Endothelial cell (in vitro differentiated cells): ENCODE data around the gene RNF121. TPM values are rescaled to one million over a fixed set of nuclear protein-coding genes. Genes with fewer than 3 reads are reported as not detected.

Source experiments
- DNase-seq: peaks from one replicate; pipeline ENCODE4 v3.0.0; 2021; ENCODE audit warnings: low spot score
- H3K27ac Mint-ChIP-seq: one replicate; pipeline ENCODE4 v1.8.0; 2021; ENCODE audit warnings: mixed read lengths, inconsistent platforms; ENCODE audit not compliant: unreplicated experiment
- H3K27me3 Mint-ChIP-seq: one replicate; pipeline ENCODE4 v1.8.0; 2021; ENCODE audit warnings: mild to moderate bottlenecking, moderate library complexity, mixed read lengths, inconsistent platforms; ENCODE audit not compliant: unreplicated experiment
- H3K36me3 Mint-ChIP-seq: one replicate; pipeline ENCODE4 v1.8.0; 2021; ENCODE audit warnings: mild to moderate bottlenecking, low read depth, mixed read lengths, inconsistent platforms; ENCODE audit not compliant: unreplicated experiment
- H3K4me1 Mint-ChIP-seq: one replicate; pipeline ENCODE4 v1.8.0; 2021; ENCODE audit warnings: mild to moderate bottlenecking, mixed read lengths, inconsistent platforms; ENCODE audit not compliant: unreplicated experiment
- H3K4me3 Mint-ChIP-seq: one replicate; pipeline ENCODE4 v1.8.0; 2021; ENCODE audit warnings: mild to moderate bottlenecking, mixed read lengths, inconsistent platforms; ENCODE audit not compliant: unreplicated experiment
- H3K9me3 Mint-ChIP-seq: one replicate; pipeline ENCODE4 v1.8.0; 2021; ENCODE audit warnings: mixed read lengths, inconsistent platforms; ENCODE audit not compliant: unreplicated experiment
- total RNA-seq: library from RNA; stranded (reverse); fragmentation: NEBNext Ultra II Directional; extraction: Animal tissue kit (Norgen Biotek cat#: 25700); gene quantifications from one replicate; pipeline ENCODE4 v1.2.1, GENCODE V29; 2021; ENCODE audit not compliant: unreplicated experiment
- TF ChIP-seq, protein P1 (sequence below): fragments of 200-600 bp; sonication (generic); IDR thresholded peaks from one replicate; pipeline ENCODE4 v1.5.0; 2021; ENCODE audit warnings: antibody characterized with exemption; ENCODE audit not compliant: unreplicated experiment

RNF121 gene
- total RNA-seq, 1 donor from 2014 or later: 37.3 TPM

DNA sequence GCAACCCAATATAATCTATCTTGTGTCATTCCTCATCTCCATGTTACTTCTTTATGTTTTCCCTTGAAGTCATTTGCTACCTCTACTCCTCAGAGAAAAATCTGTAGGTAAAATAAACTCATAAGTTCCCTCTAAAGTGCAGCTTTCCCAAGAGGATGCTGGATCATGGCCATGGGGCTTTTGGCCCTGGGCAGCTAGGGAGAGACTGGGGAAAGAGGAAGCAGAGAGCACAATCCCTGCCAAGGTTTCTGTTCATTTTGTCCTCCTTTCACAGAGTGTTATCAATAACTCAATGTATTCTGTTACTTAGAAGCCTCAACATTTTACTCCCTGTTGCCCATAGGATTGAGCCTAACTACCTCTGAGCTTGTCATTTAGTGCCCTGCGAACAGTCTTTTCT is 9.0 kb downstream of the RNF121 start:
- H3K4me3 Mint-ChIP-seq: no peak overlapping the region
- no peak for DNase-seq
- no peaks in the 10 kb centered on the region for H3K4me1 Mint-ChIP-seq
- H3K36me3 Mint-ChIP-seq: no peaks in the 10 kb centered on the region
- H3K27me3 Mint-ChIP-seq: peaks cover 2% of the 10 kb centered on the region
- TF ChIP-seq, protein P1, sequence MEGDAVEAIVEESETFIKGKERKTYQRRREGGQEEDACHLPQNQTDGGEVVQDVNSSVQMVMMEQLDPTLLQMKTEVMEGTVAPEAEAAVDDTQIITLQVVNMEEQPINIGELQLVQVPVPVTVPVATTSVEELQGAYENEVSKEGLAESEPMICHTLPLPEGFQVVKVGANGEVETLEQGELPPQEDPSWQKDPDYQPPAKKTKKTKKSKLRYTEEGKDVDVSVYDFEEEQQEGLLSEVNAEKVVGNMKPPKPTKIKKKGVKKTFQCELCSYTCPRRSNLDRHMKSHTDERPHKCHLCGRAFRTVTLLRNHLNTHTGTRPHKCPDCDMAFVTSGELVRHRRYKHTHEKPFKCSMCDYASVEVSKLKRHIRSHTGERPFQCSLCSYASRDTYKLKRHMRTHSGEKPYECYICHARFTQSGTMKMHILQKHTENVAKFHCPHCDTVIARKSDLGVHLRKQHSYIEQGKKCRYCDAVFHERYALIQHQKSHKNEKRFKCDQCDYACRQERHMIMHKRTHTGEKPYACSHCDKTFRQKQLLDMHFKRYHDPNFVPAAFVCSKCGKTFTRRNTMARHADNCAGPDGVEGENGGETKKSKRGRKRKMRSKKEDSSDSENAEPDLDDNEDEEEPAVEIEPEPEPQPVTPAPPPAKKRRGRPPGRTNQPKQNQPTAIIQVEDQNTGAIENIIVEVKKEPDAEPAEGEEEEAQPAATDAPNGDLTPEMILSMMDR: no peak
- H3K9me3 Mint-ChIP-seq: no peaks in the 10 kb centered on the region
- H3K27ac Mint-ChIP-seq: no peak overlapping the region

DNA sequence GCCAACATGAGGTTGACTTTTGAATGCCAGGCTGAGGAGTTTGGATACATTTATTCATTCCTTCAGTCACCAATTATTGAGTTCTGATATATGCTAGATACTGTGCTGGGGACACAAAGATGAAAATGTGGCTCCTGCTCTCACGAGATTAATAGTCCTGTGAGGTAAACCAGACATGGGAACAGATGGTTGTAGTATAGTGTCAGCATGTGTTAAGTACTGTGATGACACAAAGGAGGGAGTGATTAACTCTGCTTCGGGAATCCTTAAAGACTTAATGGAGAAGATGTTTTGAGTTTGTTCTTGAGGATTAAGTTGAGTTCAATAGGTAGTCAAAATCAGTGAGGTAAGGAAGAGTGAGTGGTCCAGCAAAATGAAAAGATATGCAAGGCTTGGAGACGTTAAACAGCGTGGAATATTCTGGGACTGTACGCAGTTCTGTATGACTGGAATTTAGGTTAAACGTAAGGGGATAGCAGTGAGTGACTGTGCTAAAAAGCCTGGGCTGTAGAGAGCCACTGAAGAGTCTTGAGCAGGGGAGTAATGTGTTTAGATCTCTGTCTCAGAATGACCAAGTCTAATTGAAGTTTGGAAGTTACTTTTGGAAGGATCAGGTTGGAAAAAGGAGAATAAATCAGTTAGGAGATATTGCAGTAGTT is 11.8 kb downstream of the RNF121 start:
- peaks cover 2% of the 10 kb centered on the region for H3K27me3 Mint-ChIP-seq
- TF ChIP-seq, protein P1: no peak
- H3K27ac Mint-ChIP-seq: no peak overlapping the region
- no peaks in the 10 kb centered on the region for H3K9me3 Mint-ChIP-seq
- H3K4me1 Mint-ChIP-seq: no peaks in the 10 kb centered on the region
- H3K36me3 Mint-ChIP-seq: no peaks in the 10 kb centered on the region
- no peak for DNase-seq
- no peak overlapping the region for H3K4me3 Mint-ChIP-seq

DNA sequence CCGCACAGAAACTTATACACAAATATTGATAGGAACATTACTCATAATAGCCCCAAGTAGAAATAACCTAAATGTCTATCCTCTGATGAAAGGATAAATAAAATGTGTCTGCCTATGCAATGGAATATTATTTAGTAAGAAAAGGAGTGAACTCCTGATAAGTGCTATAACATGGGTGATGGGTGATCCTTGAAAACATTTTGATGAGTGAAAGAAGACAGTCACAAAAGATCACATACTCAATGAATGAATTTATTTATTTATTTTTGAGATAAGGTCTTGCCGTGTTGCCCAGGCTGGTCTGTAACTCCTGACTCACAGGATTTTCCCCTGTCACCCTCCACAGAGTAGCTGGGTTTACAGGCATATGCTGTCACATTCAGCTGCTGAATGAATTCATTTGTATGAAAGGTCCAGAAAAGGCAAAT is 17.3 kb downstream of the RNF121 start:
- H3K4me3 Mint-ChIP-seq: no peak overlapping the region
- TF ChIP-seq, protein P1: no peak
- no peak for DNase-seq
- H3K9me3 Mint-ChIP-seq: no peaks in the 10 kb centered on the region
- H3K27ac Mint-ChIP-seq: no peak overlapping the region
- H3K4me1 Mint-ChIP-seq: no peaks in the 10 kb centered on the region
- H3K36me3 Mint-ChIP-seq: no peaks in the 10 kb centered on the region
- no peaks in the 10 kb centered on the region for H3K27me3 Mint-ChIP-seq

DNA sequence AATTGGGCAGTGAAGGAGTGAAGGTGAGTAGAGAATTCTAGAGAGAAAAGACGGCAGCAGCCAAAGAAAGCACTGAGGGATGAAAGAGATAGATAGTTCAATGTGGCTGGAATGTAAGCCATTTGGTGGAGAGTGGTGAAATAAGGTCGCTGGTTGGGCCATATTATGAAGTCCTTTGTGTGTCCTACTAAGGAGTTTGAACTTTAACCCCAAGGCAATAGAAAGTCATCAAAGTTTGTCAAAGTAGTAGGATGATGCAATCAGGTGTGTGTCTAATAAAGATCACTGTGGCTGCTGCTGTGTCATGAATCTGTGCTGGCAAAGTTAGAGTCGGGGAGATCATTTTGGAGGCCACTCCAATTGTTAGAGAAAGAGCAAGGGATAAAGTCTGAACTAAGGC is 18.7 kb downstream of the RNF121 start:
- DNase-seq: no peak
- Mint-ChIP-seq H3K27me3 (no peaks in the 10 kb centered on the region), H3K9me3 (no peaks in the 10 kb centered on the region), H3K4me3 (no peak overlapping the region), H3K36me3 (no peaks in the 10 kb centered on the region), H3K4me1 (no peaks in the 10 kb centered on the region), H3K27ac (no peak overlapping the region)
- TF ChIP-seq, protein P1: no peak

DNA sequence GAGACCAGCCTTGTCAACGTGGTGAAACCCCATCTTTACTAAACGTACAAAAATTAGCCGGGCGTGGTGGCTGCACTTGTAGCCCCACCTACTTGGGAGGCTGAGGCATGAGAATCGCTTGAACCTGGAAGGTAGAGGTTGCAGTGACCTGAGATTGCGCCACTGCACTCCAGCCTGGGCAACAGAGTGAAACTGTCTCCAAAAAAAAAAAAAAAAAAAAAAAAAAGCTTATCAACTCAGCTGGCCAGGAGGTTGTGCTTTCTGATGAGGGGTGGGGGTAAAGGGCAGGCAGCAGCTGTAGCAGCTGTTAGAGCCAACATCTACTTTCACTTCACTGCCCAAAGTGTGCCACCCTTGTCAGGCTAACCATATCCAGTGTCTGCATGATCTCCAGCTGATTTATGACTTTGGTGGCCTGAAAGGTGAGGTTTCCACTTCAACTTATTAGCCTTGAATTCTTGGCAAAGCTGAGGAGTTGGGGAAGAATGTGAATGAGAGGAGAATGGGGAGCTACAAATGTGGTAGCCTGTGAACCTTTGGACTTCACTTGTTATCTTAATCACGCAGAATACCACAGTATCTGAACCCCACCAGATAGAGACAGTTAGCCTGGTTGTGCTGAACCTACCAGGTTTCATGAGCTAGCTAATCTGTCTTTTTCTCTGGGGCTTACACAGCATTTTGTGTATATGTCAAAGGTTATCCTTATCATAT is 19.6 kb downstream of the RNF121 start:
- Mint-ChIP-seq H3K27me3 (no peaks in the 10 kb centered on the region), H3K9me3 (no peaks in the 10 kb centered on the region), H3K4me3 (no peak overlapping the region), H3K4me1 (no peaks in the 10 kb centered on the region), H3K36me3 (no peaks in the 10 kb centered on the region), H3K27ac (no peak overlapping the region)
- DNase-seq: no peak
- TF ChIP-seq, protein P1: no peak
